WTC11 (cell line): ENCODE results near the gene PHAF1.

Source experiments
- CTCF ChIP-seq: fragments of 200-600 bp; IDR thresholded peaks from 2 replicates; pipeline ENCODE4 v1.8.0; 2022; ENCODE audit warnings: antibody characterized with exemption
- JUN ChIP-seq: sonication (generic); formaldehyde crosslinking; IDR thresholded peaks from 2 replicates; pipeline ENCODE4 v1.8.0; 2023; ENCODE audit warnings: mild to moderate bottlenecking, missing genetic modification reagents

GRCh38 chr16:67091906-67092566, 17.7 kb upstream of the PHAF1 start:
- TF ChIP-seq JUN (CRISPR knock-in tag) = no peak
- no peak for TF ChIP-seq CTCF
